Measurements from ENCODE around the gene TMEM242. TPM values are rescaled to one million over a fixed set of nuclear protein-coding genes. Genes with fewer than 3 reads are reported as not detected.

Gene TMEM242
- total and polyA plus RNA-seq, 2 of the 4 experiments (the other 2 are of a cell fraction), result 2.3 to 4.6 TPM

DNA sequence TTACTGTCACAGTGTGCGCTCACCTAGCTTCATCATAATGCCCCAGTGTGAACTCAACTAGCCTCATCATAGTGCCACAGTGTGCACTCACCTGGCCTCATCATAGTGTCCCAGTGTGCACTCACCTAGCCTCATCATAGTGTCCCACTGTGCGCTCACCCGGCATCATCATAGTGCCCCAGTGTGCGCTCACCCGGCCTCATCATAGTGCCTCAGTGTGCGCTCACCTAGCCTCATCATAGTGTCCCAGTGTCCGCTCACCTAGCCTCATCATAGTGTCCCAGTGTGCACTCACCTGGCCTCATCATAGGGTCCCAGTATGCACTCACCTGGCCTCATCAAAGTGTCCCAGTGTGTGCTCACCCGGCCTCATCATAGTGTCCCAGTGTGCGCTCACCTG, 10.6 kb downstream of the TMEM242 start:
- H2BK5ac ChIP-seq (ENCODE audit: low read depth, low read length, poor library complexity, severe bottlenecking), result no peak overlapping the region
- intact Hi-C loops (cut with micrococcal nuclease) (loop anchor here (10.0 kb wide), 1 partner anchor 752 kb away; no protein-coding TSS in a partner anchor), dilution Hi-C loops (cut with HindIII; ENCODE audit: low sequenced_read_pairs, unreplicated experiment) (no loop called here), in situ Hi-C loops (cut with MboI; ENCODE audit: low sequenced_read_pairs) (loop anchor here (5.0 to 25.0 kb wide), 3 partner anchors 355 to 762 kb away; no protein-coding TSS in a partner anchor)
- no peak overlapping the region for H2BK15ac ChIP-seq (ENCODE audit: low read depth, low read length)
- H2AFZ ChIP-seq (replicated peaks; ENCODE audit: low read length, poor library complexity), result no peak overlapping the region
- H4K91ac ChIP-seq (ENCODE audit: insufficient read depth, low read depth, low read length), result no peak overlapping the region
- H3K79me1 ChIP-seq (ENCODE audit: low read depth in 1 of 2, low read length in 2 of 2), result peaks cover 0 to 22% of the 10 kb centered on the region in 2 experiments; a peak in 2 of 4 replicates
- no peak overlapping the region for H4K8ac ChIP-seq (ENCODE audit: low read depth in 2 of 2, low read length in 2 of 2)
- peaks cover 29% of the 10 kb centered on the region for H3K36me3 ChIP-seq (ENCODE audit: control insufficient read depth, insufficient read depth, low read length)
- ChIA-PET CTCF (no interaction called here), POLR2A (ENCODE audit: unreplicated experiment) (no interaction called here)
- no peak overlapping the region for H2BK120ac ChIP-seq (ENCODE audit: low read depth, low read length)
- no peak overlapping the region for H3K14ac ChIP-seq (replicated peaks; ENCODE audit: low read depth, low read length)
- H3K4ac ChIP-seq (ENCODE audit: low read depth, low read length), result no peak overlapping the region
- H3K9ac ChIP-seq (ENCODE audit: low read depth, low read length), result no peak overlapping the region
- WGBS, 2 experiments (ENCODE audit: extremely low coverage in 2 of 2, insufficient read length in 1 of 2), result 79% methylated on average over 9 of the region's 9 CpGs; no CpG with 5 or more reads in 1 of the 2 experiments
- H4K20me1 ChIP-seq (ENCODE audit: insufficient read depth, low read length), result peaks cover 14% of the 10 kb centered on the region
- H3K4me2 ChIP-seq (ENCODE audit: low read depth, low read length), result no peak overlapping the region
- DNase-seq (peak; percentile 14), ATAC-seq (ENCODE audit: low read depth) (no peak)
- no TSS peak for BruUV-seq (replicated peaks)
- TF ChIP-seq SMC3 (IDR thresholded peaks at IDR 0.05; ENCODE audit: low read depth, low read length) (no peak), MAFK (IDR thresholded peaks at IDR 0.05; ENCODE audit: low read depth, low read length) (no peak), MXI1 (IDR thresholded peaks at IDR 0.05; ENCODE audit: borderline replicate concordance, low read depth, low read length) (no peak), NFE2L2 (IDR thresholded peaks at IDR 0.05; ENCODE audit: low read depth, low read length) (no peak), RCOR1 (IDR thresholded peaks at IDR 0.05; ENCODE audit: insufficient replicate concordance, low read length) (no peak), POLR2A (IDR thresholded peaks at IDR 0.05; ENCODE audit: low read depth, low read length) (no peak), USF2 (IDR thresholded peaks at IDR 0.05; ENCODE audit: low read depth, low read length) (no peak), RAD21 (IDR thresholded peaks at IDR 0.05; ENCODE audit: low read length) (no peak), ELK1 (IDR thresholded peaks at IDR 0.05; ENCODE audit: borderline replicate concordance, low read depth, low read length) (no peak), BHLHE40 (IDR thresholded peaks at IDR 0.05; ENCODE audit: low read depth, low read length) (no peak), RFX5 (IDR thresholded peaks at IDR 0.05; ENCODE audit: low read depth, low read length) (no peak)
- TF ChIP-seq, protein P1, sequence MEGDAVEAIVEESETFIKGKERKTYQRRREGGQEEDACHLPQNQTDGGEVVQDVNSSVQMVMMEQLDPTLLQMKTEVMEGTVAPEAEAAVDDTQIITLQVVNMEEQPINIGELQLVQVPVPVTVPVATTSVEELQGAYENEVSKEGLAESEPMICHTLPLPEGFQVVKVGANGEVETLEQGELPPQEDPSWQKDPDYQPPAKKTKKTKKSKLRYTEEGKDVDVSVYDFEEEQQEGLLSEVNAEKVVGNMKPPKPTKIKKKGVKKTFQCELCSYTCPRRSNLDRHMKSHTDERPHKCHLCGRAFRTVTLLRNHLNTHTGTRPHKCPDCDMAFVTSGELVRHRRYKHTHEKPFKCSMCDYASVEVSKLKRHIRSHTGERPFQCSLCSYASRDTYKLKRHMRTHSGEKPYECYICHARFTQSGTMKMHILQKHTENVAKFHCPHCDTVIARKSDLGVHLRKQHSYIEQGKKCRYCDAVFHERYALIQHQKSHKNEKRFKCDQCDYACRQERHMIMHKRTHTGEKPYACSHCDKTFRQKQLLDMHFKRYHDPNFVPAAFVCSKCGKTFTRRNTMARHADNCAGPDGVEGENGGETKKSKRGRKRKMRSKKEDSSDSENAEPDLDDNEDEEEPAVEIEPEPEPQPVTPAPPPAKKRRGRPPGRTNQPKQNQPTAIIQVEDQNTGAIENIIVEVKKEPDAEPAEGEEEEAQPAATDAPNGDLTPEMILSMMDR (conservative IDR thresholded peaks at IDR 0.05; ENCODE audit: low read depth, low read length), result no peak
- no peak overlapping the region for H4K5ac ChIP-seq (ENCODE audit: low read depth, low read length)
- H3K4me1 ChIP-seq (ENCODE audit: control insufficient read depth, insufficient read depth, low read length), result peaks cover 6% of the 10 kb centered on the region; the same call in 1 of the 2 replicates
- H3K23ac ChIP-seq (ENCODE audit: low read depth, low read length), result no peak overlapping the region
- H3K27ac ChIP-seq (ENCODE audit: insufficient read depth, low read length), result no peak overlapping the region
- peaks cover 17% of the 10 kb centered on the region for H3K9me1 ChIP-seq (ENCODE audit: insufficient read depth, low read length)
- no peak overlapping the region for H3K56ac ChIP-seq (ENCODE audit: extremely low read depth, insufficient read depth, low read length)
- H3K4me3 ChIP-seq (ENCODE audit: insufficient read depth, low read depth, low read length), result no peak overlapping the region
- no peak overlapping the region for H3K18ac ChIP-seq (ENCODE audit: low read depth, low read length)
- no peaks in the 10 kb centered on the region for H3K27me3 ChIP-seq (ENCODE audit: control insufficient read depth, insufficient read depth, low read length)
- H3K9me3 ChIP-seq (ENCODE audit: control insufficient read depth, insufficient read depth, low read length), result no peaks in the 10 kb centered on the region
- no peak overlapping the region for H2BK20ac ChIP-seq (ENCODE audit: low read depth, low read length)
- H2AK9ac ChIP-seq (replicated peaks; ENCODE audit: low read depth, low read length, poor library complexity), result no peak overlapping the region
- no peak overlapping the region for H2AK5ac ChIP-seq (ENCODE audit: low read depth, low read length)
